OCI-LY7 (cell line): ENCODE data around the gene LZTS3.

Source experiments
- CTCF ChIP-seq: fragments of 200-600 bp; sonication (generic); conservative IDR thresholded peaks from 2 replicates; pipeline ENCODE4 v1.5.1; 2014; ENCODE audit warnings: mild to moderate bottlenecking, antibody characterized with exemption, low read length, moderate library complexity, mixed read lengths
- EZH2phosphoT487 ChIP-seq: fragments of 200-600 bp; sonication (generic); IDR thresholded peaks from 2 replicates; pipeline ENCODE4 v1.6.1; 2018; ENCODE audit warnings: low read depth, borderline replicate concordance, mild to moderate bottlenecking, mixed run types, antibody characterized with exemption, low read length, moderate library complexity, mixed read lengths

- TF ChIP-seq CTCF: no peak
- TF ChIP-seq EZH2phosphoT487: no peak
Observed at GRCh38 chr20:3192226-3193015, 19.1 kb upstream of the LZTS3 start.
